K562 (cell line): ENCODE results near the gene GULP1. TPM values are rescaled to one million over a fixed set of nuclear protein-coding genes. Genes with fewer than 3 reads are reported as not detected.

Experiments used
- ATAC-seq: fragments of 200-7000 bp; cut with Tn5 transposase; 3 replicates; pipeline ENCODE4 v1.9.1; 2020; ENCODE audit warnings: moderate library complexity
- BruUV-seq: library from RNA; stranded (reverse); fragments of 400-500 nt; replicated peaks from 2 replicates; lab custom pipeline; 2021; lab: Mats Ljungman, UMichigan
- CTCF ChIA-PET: fragments of 300-600 bp; formaldehyde crosslinking; extraction: SDS; loops from one replicate; lab custom pipeline; 2021; ENCODE audit warnings: low intra/inter-chr PET ratio; lab: Yijun Ruan, JAX
- POLR2A ChIA-PET: fragments of 300-600, 350-650 bp; sonication (Branson Sonifier 250); formaldehyde crosslinking; extraction: SDS; loops from one replicate; lab custom pipeline; 2021; ENCODE audit warnings: antibody characterized with exemption, inconsistent platforms; lab: Yijun Ruan, JAX
- DNase-seq, 4 experiments: peaks; one replicate each; pipeline versions ENCODE4 v3.0.0 to v3.0.0-alpha.2; 2011 to 2018; ENCODE audit warnings: low spot score in 3 of 4, mixed read lengths in 3 of 4; ENCODE audit errors: extremely low read depth in 1 of 4
- FAIRE-seq: peaks from 2 replicates; lab custom pipeline; 2011; peaks lifted over from hg19 to GRCh38; lab: Jason Lieb, UNC
- H2AFZ ChIP-seq: 2 replicates; pipeline ENCODE4 v1.6.0; 2011; ENCODE audit warnings: low read depth, low read length, control low read depth, inconsistent platforms
- H3K27ac ChIP-seq: fragments of 200-600 bp; 3 replicates; pipeline ENCODE4 v1.8.0; 2011; ENCODE audit warnings: low read depth, mild to moderate bottlenecking, control low read depth, inconsistent platforms, low read length, moderate library complexity, mixed read lengths; ENCODE audit errors: extremely low read depth
- H3K27me3 ChIP-seq, 2 experiments: fragments of 300-600 bp in 1 of 2; 2 replicates in 1 of 2; 3 replicates in 1 of 2; pipeline versions ENCODE4 v1.6.0 to v1.8.0; 2011; ENCODE audit warnings: inconsistent platforms in 2 of 2, low read length in 2 of 2, mild to moderate bottlenecking in 1 of 2, mixed read lengths in 1 of 2, moderate library complexity in 1 of 2; ENCODE audit not compliant: control insufficient read depth in 2 of 2, insufficient read depth in 2 of 2
- H3K36me3 ChIP-seq: fragments of 300-600 bp; 3 replicates; pipeline ENCODE4 v1.8.0; 2011; ENCODE audit warnings: mild to moderate bottlenecking, low read length, inconsistent platforms; ENCODE audit not compliant: control insufficient read depth, insufficient read depth
- H3K4me1 ChIP-seq, 2 experiments: fragments of 200-600 bp in 1 of 2; replicated peaks in 1 of 2; 2 replicates in 1 of 2; 3 replicates in 1 of 2; pipeline versions ENCODE4 v1.5.1 to v1.8.0; 2011; ENCODE audit warnings: inconsistent platforms in 2 of 2, low read length in 2 of 2, mild to moderate bottlenecking in 1 of 2, mixed read lengths in 1 of 2, moderate library complexity in 1 of 2; ENCODE audit not compliant: control insufficient read depth in 2 of 2, insufficient read depth in 2 of 2
- H3K4me2 ChIP-seq: 2 replicates; pipeline ENCODE4 v1.6.1; 2011; ENCODE audit warnings: low read length, control low read depth, inconsistent platforms, mixed read lengths; ENCODE audit not compliant: insufficient read depth
- H3K4me3 ChIP-seq: fragments of 200-600 bp; sonication (generic), shearing (Covaris generic); 2 replicates; pipeline ENCODE4 v1.5.1; 2016; ENCODE audit warnings: control low read depth, inconsistent platforms
- H3K79me2 ChIP-seq: fragments of 200-600 bp; 3 replicates; pipeline ENCODE4 v1.8.0; 2011; ENCODE audit warnings: low read length, inconsistent platforms; ENCODE audit not compliant: control insufficient read depth, insufficient read depth
- H3K9ac ChIP-seq, 2 experiments: 2 replicates each; pipeline versions ENCODE4 v1.6.0 to v1.6.1; 2011; ENCODE audit warnings: low read depth in 2 of 2, low read length in 2 of 2, control low read depth in 1 of 2, inconsistent platforms in 1 of 2, mild to moderate bottlenecking in 1 of 2, mixed read lengths in 1 of 2; ENCODE audit not compliant: insufficient read depth in 1 of 2
- H3K9me1 ChIP-seq: one replicate; pipeline ENCODE4 v1.6.0; 2011; ENCODE audit warnings: inconsistent platforms, mild to moderate bottlenecking, low read length, moderate library complexity; ENCODE audit not compliant: control insufficient read depth, insufficient read depth
- H3K9me3 ChIP-seq: replicated peaks from 2 replicates; pipeline ENCODE4 v1.5.1; 2011; ENCODE audit warnings: low read depth, low read length, inconsistent platforms; ENCODE audit not compliant: control insufficient read depth, insufficient read depth
- H4K20me1 ChIP-seq: replicated peaks from 2 replicates; pipeline ENCODE4 v1.6.1; 2011; ENCODE audit warnings: low read length, inconsistent platforms, mixed read lengths; ENCODE audit not compliant: control insufficient read depth, insufficient read depth
- CEBPB ChIP-seq: fragments of 450-650 bp; IDR thresholded peaks from 2 replicates; pipeline ENCODE4 v1.6.1; 2016; ENCODE audit warnings: missing genetic modification characterization, missing compliant biosample characterization
- WGBS: fragments of 100-300 bp; shearing (Covaris generic); methylation state at CpG from one replicate; pipeline ENCODE4 v1.1.6; 2016; ENCODE audit warnings: low coverage, mixed read lengths; ENCODE audit not compliant: insufficient coverage; ENCODE audit errors: missing lambda C conversion rate; 5-methylcytosine and 5-hydroxymethylcytosine counted together
- in situ Hi-C: fragments of 300-500 bp; cut with MboI; formaldehyde crosslinking; loops from 4 replicates; pipeline ENCODE4 v1.15.0; 2018; ENCODE audit warnings: inconsistent platforms, mixed read lengths
- intact Hi-C: fragments of 100-400 bp; cut with micrococcal nuclease; formaldehyde crosslinking; loops from 2 replicates; pipeline ENCODE4 v1.14.2; 2022
- polyA plus RNA-seq, 8 experiments: library from polyadenylated mRNA; depleted of rRNA in 4 of 8; stranded (reverse) in 5 of 8; unstranded in 3 of 8; fragments of >200 nt; fragmentation: Nextera tagmentation in 2 of 8; fragmentation: Illumina TruSeq in 1 of 8; extraction: Ambion mirVana in 2 of 8; extraction: Trizol in 1 of 8; gene quantifications; 2 replicates each; pipeline versions ENCODE4 v1.2.1 to v1.2.3, GENCODE V29; 2011 to 2014; ENCODE audit warnings: inconsistent platforms in 1 of 8, missing spikeins in 1 of 8
- total RNA-seq, 7 experiments: library from RNA; depleted of rRNA in 6 of 7; stranded (reverse); fragments of >200 nt in 6 of 7; fragmentation: Illumina TruSeq in 2 of 7; extraction: Trizol in 2 of 7; gene quantifications; 2 replicates each; pipeline versions ENCODE4 v1.2.1 to v1.2.3, GENCODE V29; 2011 to 2021; ENCODE audit warnings: low replicate concordance in 1 of 7
- TF ChIP-seq, protein P1 (sequence below): sonication (generic); formaldehyde crosslinking; IDR thresholded peaks from 2 replicates; pipeline ENCODE4 v1.8.1; 2023; ENCODE audit warnings: mild to moderate bottlenecking, missing genetic modification reagents

The GULP1 gene
- total and polyA plus RNA-seq, 9 of the 15 experiments (the other 6 are each of a cell fraction or from before 2014, with no cell fraction given): 8.5 to 25.3 (median 19.5) TPM

DNA sequence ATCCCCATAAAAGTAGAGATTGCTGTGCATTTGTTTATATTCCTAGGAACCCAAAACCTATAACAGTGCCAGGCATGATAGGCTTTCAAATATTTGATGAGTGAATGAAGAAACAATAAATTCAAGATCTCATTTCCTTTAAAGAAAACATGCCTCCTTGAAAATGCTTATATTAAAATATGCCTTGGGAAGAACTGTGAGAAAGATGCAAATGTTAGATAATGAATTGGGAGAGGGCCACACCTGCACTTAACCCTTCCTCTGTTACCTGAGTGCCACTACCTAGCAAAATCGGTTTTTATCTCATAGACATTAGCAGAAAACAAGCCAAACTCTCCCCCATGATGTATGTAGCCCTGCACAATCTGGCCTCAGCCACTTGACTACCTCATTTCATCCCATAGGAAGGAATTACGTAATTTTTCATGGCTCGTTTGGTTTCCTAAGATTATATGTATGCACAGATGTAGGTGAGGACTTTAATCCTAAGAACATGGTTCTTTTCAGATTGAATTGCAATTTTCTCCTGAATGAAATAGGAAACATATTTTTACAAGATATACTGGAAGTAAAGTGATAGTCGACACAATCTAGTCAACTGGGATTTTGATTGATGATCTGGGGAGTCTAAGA is 25.2 kb downstream of the GULP1 start:
- Histone ChIP-seq H3K36me3 (no peaks in the 10 kb centered on the region), H3K4me1 (peaks cover 0 to 6% of the 10 kb centered on the region in 2 experiments; a peak in 1 of 5 replicates), H3K4me3 (no peak overlapping the region), H3K27ac (no peak overlapping the region), H2AFZ (no peak overlapping the region), H3K9me3 (no peaks in the 10 kb centered on the region), H3K9me1 (no peaks in the 10 kb centered on the region), H3K79me2 (peaks cover 41% of the 10 kb centered on the region), H4K20me1 (no peaks in the 10 kb centered on the region), H3K9ac (no peak overlapping the region), H3K27me3 (no peaks in the 10 kb centered on the region), H3K4me2 (no peak overlapping the region)
- intact Hi-C loops (no loop called here), in situ Hi-C loops (no loop called here)
- ChIA-PET CTCF (no interaction called here), POLR2A (no interaction called here)
- no peak for DNase-seq
- TF ChIP-seq, protein P1, sequence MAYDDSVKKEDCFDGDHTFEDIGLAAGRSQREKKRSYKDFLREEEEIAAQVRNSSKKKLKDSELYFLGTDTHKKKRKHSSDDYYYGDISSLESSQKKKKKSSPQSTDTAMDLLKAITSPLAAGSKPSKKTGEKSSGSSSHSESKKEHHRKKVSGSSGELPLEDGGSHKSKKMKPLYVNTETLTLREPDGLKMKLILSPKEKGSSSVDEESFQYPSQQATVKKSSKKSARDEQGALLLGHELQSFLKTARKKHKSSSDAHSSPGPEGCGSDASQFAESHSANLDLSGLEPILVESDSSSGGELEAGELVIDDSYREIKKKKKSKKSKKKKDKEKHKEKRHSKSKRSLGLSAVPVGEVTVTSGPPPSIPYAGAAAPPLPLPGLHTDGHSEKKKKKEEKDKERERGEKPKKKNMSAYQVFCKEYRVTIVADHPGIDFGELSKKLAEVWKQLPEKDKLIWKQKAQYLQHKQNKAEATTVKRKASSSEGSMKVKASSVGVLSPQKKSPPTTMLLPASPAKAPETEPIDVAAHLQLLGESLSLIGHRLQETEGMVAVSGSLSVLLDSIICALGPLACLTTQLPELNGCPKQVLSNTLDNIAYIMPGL (CRISPR knock-in tag): no peak
- 0 out of 2 replicates have a peak, but pooled peaks have one; percentile 10 for TF ChIP-seq CEBPB (tag)
- 37% methylated on average over 4 of the region's 4 CpGs for WGBS
- no peak for ATAC-seq
- no TSS peak for BruUV-seq
- FAIRE-seq: no peak
